ENCODE data around the gene DPYSL4.

GRCh38 chr10:132212816-132213215 lies 26.1 kb downstream of the DPYSL4 start:
- TF ChIP-seq, protein P1, sequence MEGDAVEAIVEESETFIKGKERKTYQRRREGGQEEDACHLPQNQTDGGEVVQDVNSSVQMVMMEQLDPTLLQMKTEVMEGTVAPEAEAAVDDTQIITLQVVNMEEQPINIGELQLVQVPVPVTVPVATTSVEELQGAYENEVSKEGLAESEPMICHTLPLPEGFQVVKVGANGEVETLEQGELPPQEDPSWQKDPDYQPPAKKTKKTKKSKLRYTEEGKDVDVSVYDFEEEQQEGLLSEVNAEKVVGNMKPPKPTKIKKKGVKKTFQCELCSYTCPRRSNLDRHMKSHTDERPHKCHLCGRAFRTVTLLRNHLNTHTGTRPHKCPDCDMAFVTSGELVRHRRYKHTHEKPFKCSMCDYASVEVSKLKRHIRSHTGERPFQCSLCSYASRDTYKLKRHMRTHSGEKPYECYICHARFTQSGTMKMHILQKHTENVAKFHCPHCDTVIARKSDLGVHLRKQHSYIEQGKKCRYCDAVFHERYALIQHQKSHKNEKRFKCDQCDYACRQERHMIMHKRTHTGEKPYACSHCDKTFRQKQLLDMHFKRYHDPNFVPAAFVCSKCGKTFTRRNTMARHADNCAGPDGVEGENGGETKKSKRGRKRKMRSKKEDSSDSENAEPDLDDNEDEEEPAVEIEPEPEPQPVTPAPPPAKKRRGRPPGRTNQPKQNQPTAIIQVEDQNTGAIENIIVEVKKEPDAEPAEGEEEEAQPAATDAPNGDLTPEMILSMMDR (IDR thresholded peaks at IDR 0.05; ENCODE audit: poor library complexity) = no peak
- TF ChIP-seq EZH2 (IDR thresholded peaks at IDR 0.05; ENCODE audit: borderline replicate concordance) = no peak
- TF ChIP-seq EZH2phosphoT487 (IDR thresholded peaks at IDR 0.05; ENCODE audit: low read depth, severe bottlenecking, unreplicated experiment) = no peak

Measured in hepatocyte (in vitro differentiated cells).